ENCODE results near the gene KBTBD6. TPM values are rescaled to one million over a fixed set of nuclear protein-coding genes. Genes with fewer than 3 reads are reported as not detected.

The KBTBD6 gene
- polyA plus RNA-seq, 1 of the 3 experiments (the other 2 are of a cell fraction): 1.9 TPM

DNA sequence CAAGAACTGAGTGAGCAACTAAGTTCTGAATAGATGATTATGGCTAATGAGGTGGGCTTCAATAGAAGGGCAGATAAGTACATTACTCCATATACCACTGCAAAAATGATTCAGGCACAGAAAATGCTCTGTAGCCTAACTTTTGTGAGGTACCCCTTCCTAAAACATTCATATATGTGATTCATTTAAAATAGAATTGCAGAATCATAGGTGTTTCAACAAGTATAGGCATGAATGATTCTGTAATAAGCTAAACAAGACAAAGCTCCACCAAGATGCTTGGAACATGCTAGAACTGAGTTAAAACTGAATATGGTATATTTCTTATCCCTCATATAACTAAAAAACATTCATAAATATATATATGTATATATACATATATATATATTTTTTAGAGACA is 49.6 kb upstream of the KBTBD6 start (continued):
- TF ChIP-seq, protein P1, sequence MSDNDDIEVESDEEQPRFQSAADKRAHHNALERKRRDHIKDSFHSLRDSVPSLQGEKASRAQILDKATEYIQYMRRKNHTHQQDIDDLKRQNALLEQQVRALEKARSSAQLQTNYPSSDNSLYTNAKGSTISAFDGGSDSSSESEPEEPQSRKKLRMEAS (IDR thresholded peaks at IDR 0.05; ENCODE audit: low read depth): no peak
- TF ChIP-seq POLR2AphosphoS5 (IDR thresholded peaks at IDR 0.05; ENCODE audit: low read depth, low read length) (no peak), TAF1 (IDR thresholded peaks at IDR 0.05; ENCODE audit: borderline replicate concordance, low read depth, low read length) (no peak), TCF12 (IDR thresholded peaks at IDR 0.05) (no peak), GABPA (IDR thresholded peaks at IDR 0.05; ENCODE audit: low read depth) (no peak)
- TF ChIP-seq, protein P2, sequence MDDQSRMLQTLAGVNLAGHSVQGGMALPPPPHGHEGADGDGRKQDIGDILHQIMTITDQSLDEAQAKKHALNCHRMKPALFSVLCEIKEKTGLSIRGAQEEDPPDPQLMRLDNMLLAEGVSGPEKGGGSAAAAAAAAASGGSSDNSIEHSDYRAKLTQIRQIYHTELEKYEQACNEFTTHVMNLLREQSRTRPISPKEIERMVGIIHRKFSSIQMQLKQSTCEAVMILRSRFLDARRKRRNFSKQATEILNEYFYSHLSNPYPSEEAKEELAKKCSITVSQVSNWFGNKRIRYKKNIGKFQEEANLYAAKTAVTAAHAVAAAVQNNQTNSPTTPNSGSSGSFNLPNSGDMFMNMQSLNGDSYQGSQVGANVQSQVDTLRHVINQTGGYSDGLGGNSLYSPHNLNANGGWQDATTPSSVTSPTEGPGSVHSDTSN (IDR thresholded peaks at IDR 0.05): no peak

DNA sequence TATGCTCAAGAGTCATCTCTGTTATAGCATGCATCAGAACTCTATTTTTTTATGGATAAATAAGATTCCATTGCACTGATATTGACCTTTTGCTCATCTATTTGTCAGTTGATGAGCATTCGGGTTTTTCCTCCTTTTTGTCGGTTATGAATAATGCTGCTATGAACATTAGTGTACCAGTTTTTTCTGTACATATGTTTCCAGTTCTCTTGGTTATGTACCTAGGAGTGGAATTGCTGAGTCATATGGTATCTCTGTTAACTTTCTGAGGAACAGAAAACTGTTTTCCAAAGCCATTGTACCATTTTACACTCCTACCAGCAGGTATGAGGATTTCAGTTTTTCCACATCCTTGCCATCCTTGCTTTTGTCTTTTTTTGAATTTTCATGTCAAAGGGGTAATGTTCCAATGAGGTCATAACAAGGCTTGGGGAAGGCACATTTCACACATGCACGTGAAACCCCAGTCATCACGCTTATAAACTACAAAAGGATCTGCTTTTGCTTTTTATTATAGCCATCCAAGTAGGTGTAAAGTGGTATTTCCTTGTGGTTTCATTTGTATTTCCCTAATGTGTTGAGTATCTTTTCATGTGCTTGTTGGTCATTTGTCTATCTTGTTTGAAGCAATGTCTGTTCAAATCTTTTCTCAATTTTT is 47.1 kb upstream of the KBTBD6 start:
- H3K79me2 ChIP-seq (ENCODE audit: insufficient read depth): no peaks in the 10 kb centered on the region
- ChIA-PET CTCF (no interaction called here), POLR2A (no interaction called here)
- H3K9ac ChIP-seq: no peak overlapping the region
- H3K27ac ChIP-seq (ENCODE audit: low read depth in 2 of 2, low read length in 1 of 2): 0 out of 4 replicates have a peak overlapping the region, but pooled peaks of 1 of the 2 experiments have one; percentile 3
- no peaks in the 10 kb centered on the region for H4K20me1 ChIP-seq (ENCODE audit: insufficient read depth)
- no peaks in the 10 kb centered on the region for H3K27me3 ChIP-seq (ENCODE audit: insufficient read depth)
- H2AFZ ChIP-seq (ENCODE audit: low read depth): 0 out of 2 replicates have a peak overlapping the region, but pooled peaks have one; percentile 19
- DNase-seq: no peak
- WGBS (ENCODE audit: low lambda C conversion rate): 60% methylated on average over 4 of the region's 4 CpGs
- H3K4me1 ChIP-seq (ENCODE audit: control insufficient read depth in 1 of 2, insufficient read depth in 2 of 2, low read depth in 1 of 2, low read length in 1 of 2): no peaks in the 10 kb centered on the region
- H3K9me2 ChIP-seq: no peaks in the 10 kb centered on the region
- no peaks in the 10 kb centered on the region for H3K36me3 ChIP-seq (replicated peaks in 1 of 2; ENCODE audit: control insufficient read depth in 1 of 2, insufficient read depth in 2 of 2, low read length in 1 of 2)
- H3K4me3 ChIP-seq (ENCODE audit: low read depth in 2 of 2, low read length in 1 of 2): no peak overlapping the region
- no peak overlapping the region for H3K4me2 ChIP-seq
- 0 out of 2 replicates have a peak, but pooled peaks cover 6% of the 10 kb centered on the region for H3K9me3 ChIP-seq
- no peaks in the 10 kb centered on the region for H3F3A ChIP-seq (replicated peaks; ENCODE audit: insufficient read depth)
- no peak for TF ChIP-seq SMC3 (IDR thresholded peaks at IDR 0.05; ENCODE audit: low read depth, low read length)
- TF ChIP-seq RAD21 (IDR thresholded peaks at IDR 0.05; ENCODE audit: low read length): no peak
- TF ChIP-seq NFIC (IDR thresholded peaks at IDR 0.05; ENCODE audit: borderline replicate concordance): no peak
- TF ChIP-seq, protein P1 (IDR thresholded peaks at IDR 0.05; ENCODE audit: low read depth): 0 out of 2 replicates have a peak, but pooled peaks have one; percentile 35
- no peak for TF ChIP-seq MXI1 (IDR thresholded peaks at IDR 0.05; ENCODE audit: low read depth, low read length)
- TF ChIP-seq EP300 (IDR thresholded peaks at IDR 0.05; ENCODE audit: borderline replicate concordance in 1 of 2, low read depth in 1 of 2, low read length in 1 of 2): peak in 1 of 2 experiments; percentile 26; a peak in 1 of 4 replicates
- no peak for TF ChIP-seq RFX5 (IDR thresholded peaks at IDR 0.05; ENCODE audit: low read length)
- TF ChIP-seq FOXM1 (IDR thresholded peaks at IDR 0.05; ENCODE audit: low read depth): no peak
- TF ChIP-seq TCF12 (IDR thresholded peaks at IDR 0.05): peak; percentile 53
- TF ChIP-seq RXRA (IDR thresholded peaks at IDR 0.05; ENCODE audit: borderline replicate concordance, low read depth): peak; percentile 24; the same call in 1 of the 2 replicates
- TF ChIP-seq FOXJ3 (CRISPR knock-in tag; IDR thresholded peaks at IDR 0.05): no peak
- TF ChIP-seq, protein P2 (IDR thresholded peaks at IDR 0.05): no peak
- TF ChIP-seq, protein P3, sequence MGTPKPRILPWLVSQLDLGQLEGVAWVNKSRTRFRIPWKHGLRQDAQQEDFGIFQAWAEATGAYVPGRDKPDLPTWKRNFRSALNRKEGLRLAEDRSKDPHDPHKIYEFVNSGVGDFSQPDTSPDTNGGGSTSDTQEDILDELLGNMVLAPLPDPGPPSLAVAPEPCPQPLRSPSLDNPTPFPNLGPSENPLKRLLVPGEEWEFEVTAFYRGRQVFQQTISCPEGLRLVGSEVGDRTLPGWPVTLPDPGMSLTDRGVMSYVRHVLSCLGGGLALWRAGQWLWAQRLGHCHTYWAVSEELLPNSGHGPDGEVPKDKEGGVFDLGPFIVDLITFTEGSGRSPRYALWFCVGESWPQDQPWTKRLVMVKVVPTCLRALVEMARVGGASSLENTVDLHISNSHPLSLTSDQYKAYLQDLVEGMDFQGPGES (IDR thresholded peaks at IDR 0.05; ENCODE audit: low read depth, low read length): no peak
- TF ChIP-seq ELF1 (IDR thresholded peaks at IDR 0.05): no peak
- no peak for TF ChIP-seq MEF2A (IDR thresholded peaks at IDR 0.05; ENCODE audit: borderline replicate concordance, low read depth)
- TF ChIP-seq JUND (IDR thresholded peaks at IDR 0.05): no peak
- TF ChIP-seq, protein P4, sequence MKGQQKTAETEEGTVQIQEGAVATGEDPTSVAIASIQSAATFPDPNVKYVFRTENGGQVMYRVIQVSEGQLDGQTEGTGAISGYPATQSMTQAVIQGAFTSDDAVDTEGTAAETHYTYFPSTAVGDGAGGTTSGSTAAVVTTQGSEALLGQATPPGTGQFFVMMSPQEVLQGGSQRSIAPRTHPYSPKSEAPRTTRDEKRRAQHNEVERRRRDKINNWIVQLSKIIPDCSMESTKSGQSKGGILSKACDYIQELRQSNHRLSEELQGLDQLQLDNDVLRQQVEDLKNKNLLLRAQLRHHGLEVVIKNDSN (IDR thresholded peaks at IDR 0.05; ENCODE audit: borderline replicate concordance, low read depth): no peak
- no peak for TF ChIP-seq EZH2phosphoT487 (IDR thresholded peaks at IDR 0.05; ENCODE audit: borderline replicate concordance, low read depth)
- no peak for TF ChIP-seq REST (IDR thresholded peaks at IDR 0.05; ENCODE audit: low read depth, low read length)
